ENCODE data around the gene S100PBP. TPM values are rescaled to one million over a fixed set of nuclear protein-coding genes. Genes with fewer than 3 reads are reported as not detected.

Gene S100PBP
- total RNA-seq, 4 donors from 2014 or later: 27.3 to 41.9 (median 34.7) TPM

GRCh38 chr1:32806910-32807523, 10.4 kb upstream of the S100PBP start:
- no peaks in the 10 kb centered on the region for H3K9me3 ChIP-seq
- TF ChIP-seq CTCF (IDR thresholded peaks at IDR 0.05) (no peak), POLR2A (IDR thresholded peaks at IDR 0.05) (no peak)
- peaks cover 18 to 20% of the 10 kb centered on the region in 2 donors for H3K4me1 ChIP-seq
- peak overlapping the region in 2 of 3 donors; percentile 36 to 43 for H3K27ac ChIP-seq
- H3K27me3 ChIP-seq: no peaks in the 10 kb centered on the region
- intact Hi-C loops (cut with DNase I): no loop called here
- H3K4me3 ChIP-seq (replicated peaks in 1 of 3): no peak overlapping the region
- 38 to 40% methylated on average over 4 of the region's 4 CpGs for WGBS, 2 donors
- H3K36me3 ChIP-seq: peaks cover 0 to 15% of the 10 kb centered on the region in 2 donors
- DNase-seq: peak; percentile 47 to 49

DNA sequence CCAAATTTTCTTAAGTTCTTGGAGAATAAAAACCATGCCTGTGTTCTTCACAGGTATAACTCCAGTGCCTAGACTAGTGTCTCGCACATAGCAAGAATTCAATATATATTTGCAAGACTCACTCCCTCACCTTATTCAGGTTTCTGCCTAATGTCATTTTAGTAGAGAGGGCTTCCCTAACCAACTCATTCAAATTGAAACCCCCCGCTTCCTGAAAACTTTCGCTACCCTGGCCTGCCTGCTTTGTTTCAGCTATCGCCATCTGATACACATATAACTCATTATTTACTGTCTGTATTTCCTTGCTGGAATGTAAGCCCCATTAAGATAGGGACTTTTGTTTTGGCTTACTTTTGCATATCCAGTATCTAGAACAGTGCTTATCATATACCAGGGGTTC, 8.9 kb upstream of the S100PBP start:
- Histone ChIP-seq H3K4me1 (peaks cover 18 to 20% of the 10 kb centered on the region in 2 donors), H3K4me3 (replicated peaks in 1 of 3) (no peak overlapping the region), H3K9me3 (no peaks in the 10 kb centered on the region), H3K27ac (no peak overlapping the region), H3K36me3 (peaks cover 0 to 15% of the 10 kb centered on the region in 2 donors), H3K27me3 (no peaks in the 10 kb centered on the region)
- intact Hi-C loops (cut with DNase I): no loop called here
- TF ChIP-seq POLR2A (IDR thresholded peaks at IDR 0.05) (no peak), CTCF (IDR thresholded peaks at IDR 0.05) (no peak)
- WGBS, 2 donors: 96 to 97% methylated on average over 4 of the region's 4 CpGs
- no peak for DNase-seq

DNA sequence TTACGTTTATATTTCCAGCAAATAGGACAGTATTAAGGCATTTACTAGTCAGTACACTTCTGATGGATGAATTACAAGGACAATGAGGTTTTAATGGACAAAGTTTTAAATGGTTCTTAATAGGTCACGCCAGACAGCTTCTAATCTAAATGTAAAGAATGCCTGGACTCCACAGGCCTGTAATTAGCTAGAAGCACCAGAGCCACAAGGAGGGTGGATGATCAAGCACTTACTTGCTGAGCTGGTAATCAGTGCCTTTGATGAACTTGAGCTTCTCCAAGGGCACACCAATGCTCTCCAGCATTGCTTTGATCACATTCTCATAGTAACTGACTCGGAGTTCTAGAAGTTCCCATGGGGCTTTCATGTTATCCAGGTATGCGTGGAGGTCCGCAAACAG, 7.1 kb upstream of the S100PBP start:
- Histone ChIP-seq H3K4me3 (replicated peaks in 1 of 3) (no peak overlapping the region), H3K9me3 (no peaks in the 10 kb centered on the region), H3K27ac (no peak overlapping the region), H3K27me3 (no peaks in the 10 kb centered on the region), H3K4me1 (peaks cover 22 to 31% of the 10 kb centered on the region in 2 donors), H3K36me3 (peaks cover 0 to 15% of the 10 kb centered on the region in 2 donors)
- intact Hi-C loops (cut with DNase I): no loop called here
- 94 to 97% methylated on average over 5 of the region's 5 CpGs for WGBS, 2 donors
- TF ChIP-seq CTCF (IDR thresholded peaks at IDR 0.05) (no peak), POLR2A (IDR thresholded peaks at IDR 0.05) (no peak)
- DNase-seq: no peak

DNA sequence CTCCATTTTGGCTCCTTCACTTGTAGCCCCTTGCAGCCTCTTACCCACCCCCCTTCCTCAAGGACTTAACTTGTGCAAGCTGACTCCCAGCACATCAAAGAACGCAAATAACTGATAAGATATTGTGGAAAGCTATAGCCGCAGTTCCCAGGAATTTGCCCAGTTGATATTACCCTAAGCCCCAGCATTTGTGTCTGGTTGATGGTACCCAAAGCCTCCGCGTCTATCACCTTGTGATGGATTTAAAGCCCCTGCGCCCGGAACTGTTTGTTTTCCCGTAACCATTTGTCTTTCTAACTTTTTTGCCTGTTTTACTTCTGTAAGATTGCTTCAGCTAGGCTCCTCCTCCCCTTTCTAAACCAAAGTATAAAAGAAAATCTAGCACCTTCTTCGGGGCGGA, 6.2 kb upstream of the S100PBP start:
- Histone ChIP-seq H3K4me3 (replicated peaks in 1 of 3) (no peak overlapping the region), H3K4me1 (peaks cover 25 to 34% of the 10 kb centered on the region in 2 donors), H3K36me3 (peaks cover 0 to 15% of the 10 kb centered on the region in 2 donors), H3K27ac (no peak overlapping the region), H3K27me3 (no peaks in the 10 kb centered on the region), H3K9me3 (no peaks in the 10 kb centered on the region)
- WGBS, 2 donors: 91 to 92% methylated on average over 9 of the region's 9 CpGs
- DNase-seq: no peak
- TF ChIP-seq POLR2A (IDR thresholded peaks at IDR 0.05) (no peak), CTCF (IDR thresholded peaks at IDR 0.05) (no peak)
- intact Hi-C loops (cut with DNase I): no loop called here

DNA sequence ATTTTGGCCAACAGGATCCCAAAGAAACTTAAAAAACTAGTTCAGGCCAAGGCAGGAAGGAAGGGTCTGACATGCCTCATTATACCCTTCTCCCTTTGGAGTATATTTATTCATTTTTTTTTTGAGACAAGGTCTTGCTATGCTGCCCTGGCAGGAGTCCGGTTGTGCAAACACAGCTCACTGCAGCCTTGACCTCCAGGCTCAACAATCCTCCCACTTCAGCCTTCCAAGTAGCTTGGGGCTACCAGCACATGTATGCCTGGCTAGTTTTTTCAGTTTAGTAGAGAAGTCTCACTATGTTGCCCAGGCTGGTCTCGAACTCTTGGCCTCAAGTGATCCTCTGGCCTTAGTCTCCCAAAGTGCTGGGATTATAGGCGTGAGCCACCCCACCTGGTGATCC, 5.5 kb upstream of the S100PBP start:
- peaks cover 20 to 30% of the 10 kb centered on the region in 2 donors for H3K4me1 ChIP-seq
- TF ChIP-seq POLR2A (IDR thresholded peaks at IDR 0.05) (no peak), CTCF (IDR thresholded peaks at IDR 0.05) (no peak)
- no peak for DNase-seq

More for the DNA sequence above, 5.5 kb upstream of the S100PBP start:
- H3K36me3 ChIP-seq: peaks cover 0 to 15% of the 10 kb centered on the region in 2 donors
- no peak overlapping the region for H3K4me3 ChIP-seq (replicated peaks in 1 of 3)
- 93 to 94% methylated on average over 3 of the region's 3 CpGs for WGBS, 2 donors
- no peaks in the 10 kb centered on the region for H3K27me3 ChIP-seq
- no peak overlapping the region for H3K27ac ChIP-seq
- intact Hi-C loops (cut with DNase I): no loop called here
- no peaks in the 10 kb centered on the region for H3K9me3 ChIP-seq
